DMS114 treated with DMSO at 0.1 percent for 48 hours (cell line): ENCODE results near the gene PIP5K1B.
"Not testable (repeated sequence)": the region's sequence is repeated elsewhere in the genome, so short reads cannot be mapped to it uniquely, and the experiment has no call there.

ENCODE experiments used
- DNase-seq: peaks from one replicate; lab custom pipeline; 2025; ENCODE audit not compliant: unreplicated experiment; lab: John Stamatoyannopoulos, UW

The PIP5K1B gene, protein sequence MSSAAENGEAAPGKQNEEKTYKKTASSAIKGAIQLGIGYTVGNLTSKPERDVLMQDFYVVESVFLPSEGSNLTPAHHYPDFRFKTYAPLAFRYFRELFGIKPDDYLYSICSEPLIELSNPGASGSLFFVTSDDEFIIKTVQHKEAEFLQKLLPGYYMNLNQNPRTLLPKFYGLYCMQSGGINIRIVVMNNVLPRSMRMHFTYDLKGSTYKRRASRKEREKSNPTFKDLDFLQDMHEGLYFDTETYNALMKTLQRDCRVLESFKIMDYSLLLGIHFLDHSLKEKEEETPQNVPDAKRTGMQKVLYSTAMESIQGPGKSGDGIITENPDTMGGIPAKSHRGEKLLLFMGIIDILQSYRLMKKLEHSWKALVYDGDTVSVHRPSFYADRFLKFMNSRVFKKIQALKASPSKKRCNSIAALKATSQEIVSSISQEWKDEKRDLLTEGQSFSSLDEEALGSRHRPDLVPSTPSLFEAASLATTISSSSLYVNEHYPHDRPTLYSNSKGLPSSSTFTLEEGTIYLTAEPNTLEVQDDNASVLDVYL

DNA sequence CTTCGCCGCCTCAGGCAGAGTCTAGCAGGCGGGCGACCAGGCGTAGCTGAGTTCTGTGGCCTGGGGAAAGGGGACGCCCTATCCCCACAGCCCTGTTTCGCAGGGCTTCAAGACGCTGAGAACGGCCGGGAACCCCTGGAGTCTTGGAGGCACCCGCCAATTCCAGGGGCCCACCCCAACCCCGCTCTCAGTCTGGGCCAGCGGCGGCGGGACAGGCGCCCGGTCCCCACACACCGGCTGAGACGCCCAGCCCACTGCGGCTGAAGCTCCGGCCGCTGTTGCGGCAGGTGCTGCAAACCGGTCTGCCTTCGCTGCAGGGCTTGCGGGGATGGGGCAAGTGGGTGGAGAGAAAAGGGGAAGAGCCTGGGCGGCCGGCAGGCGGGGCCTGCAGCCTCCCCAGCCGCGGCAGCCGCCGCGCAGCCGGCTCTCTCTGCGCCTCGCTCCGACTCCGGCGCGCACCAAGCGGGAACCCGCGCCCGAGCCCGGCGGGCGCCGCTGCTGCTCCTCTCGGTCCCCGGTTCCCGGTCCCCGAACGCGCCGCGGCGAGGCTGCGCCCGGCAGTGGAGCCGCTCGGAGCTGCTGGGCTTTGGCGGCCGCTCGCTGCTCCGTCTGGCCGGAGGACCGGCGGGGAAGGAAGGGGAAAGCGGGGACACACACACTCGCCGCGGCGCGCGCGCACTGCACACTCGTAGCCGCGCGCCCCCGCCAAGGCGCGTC is at the start of gene PIP5K1B:
Gene PIP5K1B (plus strand): TSS at position 427 of the 717 bp plus-strand sequence. CDS start 117,375 bp downstream, outside the sequence.
- peak; percentile 6 for DNase-seq

DNA sequence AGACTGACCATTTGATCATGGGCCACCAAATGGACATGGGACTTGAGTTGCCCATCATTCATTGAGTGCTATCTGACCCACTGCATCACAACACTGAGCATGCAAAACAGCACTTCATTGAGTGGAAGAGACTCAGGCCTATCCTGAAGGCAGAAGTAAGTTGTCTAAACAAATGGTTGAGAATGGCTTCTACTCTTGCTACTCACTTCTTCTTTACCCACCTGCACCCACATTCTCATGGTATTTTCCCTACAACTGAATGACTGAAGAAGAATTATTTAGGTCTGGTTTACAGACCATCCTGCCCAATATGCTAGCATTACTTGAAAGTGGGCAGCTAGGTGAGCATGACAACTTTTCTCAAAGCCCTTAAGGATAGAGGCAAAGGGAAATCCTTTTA is 41.0 kb upstream of the PIP5K1B start:
- no peak for DNase-seq

DNA sequence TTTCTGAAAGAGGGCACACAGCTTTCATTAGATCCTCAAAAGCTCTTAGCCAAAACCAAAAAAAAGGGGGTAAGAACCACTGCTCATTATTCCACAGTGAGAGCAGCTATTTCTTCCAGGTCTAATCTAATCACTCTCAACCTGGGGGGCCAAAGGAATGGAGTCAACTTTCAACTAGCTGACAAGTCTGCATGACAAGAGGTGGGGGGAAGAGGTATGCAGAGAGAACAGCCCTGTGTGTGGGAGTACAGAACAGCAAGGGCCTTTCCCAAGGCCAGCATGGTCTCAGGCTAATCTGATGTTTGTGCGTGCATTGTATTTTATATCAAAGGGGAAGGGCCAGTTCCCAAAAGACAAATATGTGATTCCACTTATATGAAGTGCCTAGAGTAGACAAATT is 36.9 kb upstream of the PIP5K1B start:
- DNase-seq: no peak

DNA sequence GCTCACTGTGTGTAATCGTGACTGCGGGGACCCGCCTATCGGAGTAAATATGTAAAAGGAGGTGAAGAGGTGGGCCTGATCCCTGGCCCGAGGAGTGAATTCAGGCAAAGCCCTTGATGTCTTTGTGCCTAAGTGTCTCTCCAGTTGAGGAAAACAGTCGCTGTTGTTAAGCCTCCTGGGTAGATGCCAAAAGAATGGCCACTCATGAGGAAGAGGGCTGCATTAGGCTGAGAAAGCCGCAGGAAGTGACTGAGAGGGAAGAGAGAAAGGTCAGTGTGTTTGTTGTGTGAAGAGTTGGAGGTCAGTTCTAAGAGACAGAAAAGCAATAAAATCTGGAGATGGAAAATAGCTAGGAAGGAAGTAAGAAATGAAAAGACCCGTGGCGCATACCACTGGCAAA is 35.8 kb upstream of the PIP5K1B start:
- no peak for DNase-seq

DNA sequence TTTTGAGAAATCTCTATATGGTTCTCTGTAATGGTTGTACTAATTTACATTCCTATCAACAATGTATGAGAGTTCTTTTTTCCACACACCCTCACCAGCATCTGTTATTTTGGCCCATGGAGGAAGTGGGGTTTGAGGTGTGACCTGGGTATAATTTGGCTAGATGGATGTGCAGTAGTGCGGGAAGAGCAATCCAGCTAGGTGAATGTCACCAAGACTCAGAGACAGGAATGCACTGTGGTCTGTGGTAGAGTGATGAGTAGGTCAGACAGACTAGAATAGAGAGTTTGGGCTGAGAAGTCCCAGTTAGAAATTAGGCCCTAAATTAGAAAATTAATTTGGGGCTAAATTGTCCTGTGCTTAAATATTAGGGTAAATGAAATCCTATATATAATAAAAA is 32.8 kb upstream of the PIP5K1B start:
- DNase-seq: no peak

DNA sequence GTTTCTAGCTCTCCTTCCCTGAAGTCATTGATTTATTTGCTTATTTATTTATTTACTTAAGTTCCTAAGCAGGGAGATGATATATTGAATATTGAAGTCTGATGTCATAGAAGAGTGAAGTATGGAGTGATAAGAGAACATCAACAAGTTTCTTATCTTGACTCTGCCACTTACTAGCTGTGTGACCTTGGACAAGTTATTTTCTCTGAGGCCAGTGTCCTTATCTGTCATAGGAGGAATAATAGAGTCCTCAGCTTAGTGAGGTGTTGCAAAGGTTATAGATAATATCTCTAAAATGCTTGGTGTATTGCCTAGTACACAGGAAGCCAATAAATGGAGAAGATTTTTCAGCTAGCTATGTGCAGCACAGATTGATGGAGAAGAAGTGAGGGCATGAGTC is 32.4 kb upstream of the PIP5K1B start:
- DNase-seq: no peak

DNA sequence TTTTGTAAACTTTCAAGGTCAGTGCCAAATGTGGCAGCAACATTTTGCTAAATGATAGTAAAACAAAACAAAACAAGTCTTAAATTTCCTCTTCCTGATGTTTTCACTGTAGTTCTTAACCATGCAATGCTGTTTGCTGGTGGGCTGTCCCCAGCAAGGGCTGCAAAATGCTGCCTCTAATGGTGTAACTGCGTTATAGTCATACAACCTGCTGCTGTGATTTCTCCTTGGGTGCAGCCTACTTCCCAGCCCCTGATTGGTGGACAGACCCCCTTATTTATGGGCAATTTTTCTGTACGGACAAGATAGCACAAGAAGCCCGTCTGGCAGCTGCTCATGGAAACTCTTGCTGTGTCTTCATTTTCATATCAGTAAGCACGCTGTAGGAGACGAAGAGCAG is 26.6 kb upstream of the PIP5K1B start:
- no peak for DNase-seq

DNA sequence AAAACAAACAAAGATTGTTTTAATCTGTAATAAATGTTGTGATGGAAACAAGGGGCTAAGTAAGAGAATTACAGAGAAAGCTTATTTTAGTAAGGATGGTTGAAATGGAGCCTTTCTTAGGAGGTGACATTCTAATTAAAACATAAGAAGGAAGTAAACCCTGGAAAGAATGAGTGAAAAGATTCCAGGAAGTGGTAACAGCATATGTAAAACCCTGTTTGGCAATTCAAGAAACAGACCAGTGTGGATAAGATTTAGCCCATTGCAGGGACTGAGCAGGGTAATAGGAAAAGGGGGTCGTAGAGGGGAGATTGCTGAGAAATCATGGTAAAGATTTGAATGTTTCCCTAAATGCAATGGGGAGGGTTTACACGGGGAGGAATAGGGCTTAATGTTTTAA is 21.6 kb upstream of the PIP5K1B start:
- DNase-seq: no peak

DNA sequence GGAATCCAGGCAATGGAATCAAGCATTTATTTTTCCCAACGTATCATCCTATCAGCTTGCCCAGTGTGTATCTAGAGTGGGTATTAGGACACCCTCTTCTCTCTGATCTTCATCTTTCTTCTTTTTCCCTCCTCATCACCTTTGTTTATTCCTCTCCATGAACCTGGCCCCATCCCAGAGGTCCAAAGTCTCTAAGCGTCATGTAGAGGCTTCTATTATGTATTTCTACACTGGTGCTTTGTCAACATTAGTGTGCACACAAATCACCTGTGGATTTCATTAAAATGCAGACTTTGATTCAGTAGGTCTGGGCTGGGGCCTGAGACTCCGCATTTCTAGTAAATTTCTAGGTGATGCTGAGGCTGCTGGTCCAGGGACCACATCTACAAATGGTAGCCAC is 19.8 kb upstream of the PIP5K1B start:
- DNase-seq: no peak

DNA sequence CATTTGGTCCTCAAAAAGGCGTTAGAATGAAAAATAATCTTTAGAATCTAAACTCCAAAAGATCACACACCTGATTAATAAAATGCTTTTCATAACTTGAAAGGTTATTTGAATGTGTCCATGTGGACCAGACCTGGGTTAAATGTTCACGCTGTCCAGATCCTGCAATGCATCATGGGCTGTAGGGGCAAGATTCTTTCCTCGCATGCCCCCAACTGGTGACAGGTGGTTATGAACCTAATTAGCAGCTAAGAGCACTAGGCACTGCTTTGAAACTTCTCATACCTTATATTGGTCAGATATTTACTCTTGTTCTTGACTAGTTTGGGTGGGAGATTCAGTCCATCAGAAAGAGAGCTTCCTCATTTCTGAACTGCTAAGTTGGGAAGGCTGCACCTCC is 19.3 kb upstream of the PIP5K1B start:
- DNase-seq: no peak

DNA sequence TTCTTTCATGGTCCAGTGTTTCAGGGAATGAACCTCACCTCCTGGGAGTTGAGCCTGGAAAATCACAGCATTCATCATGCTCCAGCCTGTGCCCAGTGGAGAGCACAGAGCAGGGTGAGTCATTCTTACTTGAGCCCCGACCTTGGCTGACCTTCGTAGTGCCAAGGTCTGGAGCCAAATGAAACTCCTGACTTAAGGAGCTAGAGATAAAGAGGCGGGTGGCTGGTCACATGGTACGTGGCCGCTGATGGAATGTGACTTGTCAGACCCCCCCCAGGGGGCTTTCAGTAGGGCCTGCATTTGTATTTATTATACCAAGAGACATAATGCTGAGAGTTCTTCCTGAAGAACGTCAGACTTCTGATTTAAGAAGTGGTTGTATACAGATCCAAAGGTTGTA is 15.0 kb upstream of the PIP5K1B start:
- no peak for DNase-seq

DNA sequence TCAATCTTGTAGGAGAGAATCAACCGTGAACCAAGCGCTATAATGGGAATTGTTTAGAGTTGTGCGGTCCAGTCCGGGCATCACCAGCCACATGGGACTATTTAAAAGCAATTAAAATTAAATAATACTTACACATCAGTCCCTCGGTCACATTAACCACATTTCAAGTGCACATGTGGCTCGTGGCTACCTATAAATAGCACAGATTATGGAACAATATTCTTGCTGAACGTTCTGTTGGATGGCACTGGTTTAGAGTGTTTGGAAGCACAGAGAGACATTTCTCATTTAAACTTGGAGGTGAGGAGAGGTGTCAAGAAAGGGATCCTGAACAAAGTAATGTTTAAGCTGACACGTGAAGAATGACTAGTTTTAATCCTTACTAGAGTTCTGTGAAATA is 12.5 kb upstream of the PIP5K1B start:
- DNase-seq: no peak

DNA sequence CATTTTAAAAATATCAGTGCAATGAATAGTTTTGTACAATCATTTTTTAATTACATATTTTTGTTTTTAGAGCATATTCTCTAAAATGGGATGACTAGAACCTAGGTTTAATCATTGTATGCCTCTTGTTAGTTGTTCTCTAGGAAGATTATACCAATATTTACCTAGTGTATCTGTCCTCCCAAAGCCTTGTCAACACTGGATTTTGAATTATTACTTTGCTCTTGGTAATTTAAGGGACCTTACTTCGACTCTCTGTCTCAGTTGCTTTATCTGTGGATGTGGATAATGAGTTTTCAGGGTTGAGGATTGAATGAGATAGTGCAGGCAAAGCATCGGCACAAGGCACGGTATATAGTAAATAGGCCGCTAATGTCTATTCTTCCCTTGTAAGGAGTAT is 10.9 kb upstream of the PIP5K1B start:
- DNase-seq: no peak

DNA sequence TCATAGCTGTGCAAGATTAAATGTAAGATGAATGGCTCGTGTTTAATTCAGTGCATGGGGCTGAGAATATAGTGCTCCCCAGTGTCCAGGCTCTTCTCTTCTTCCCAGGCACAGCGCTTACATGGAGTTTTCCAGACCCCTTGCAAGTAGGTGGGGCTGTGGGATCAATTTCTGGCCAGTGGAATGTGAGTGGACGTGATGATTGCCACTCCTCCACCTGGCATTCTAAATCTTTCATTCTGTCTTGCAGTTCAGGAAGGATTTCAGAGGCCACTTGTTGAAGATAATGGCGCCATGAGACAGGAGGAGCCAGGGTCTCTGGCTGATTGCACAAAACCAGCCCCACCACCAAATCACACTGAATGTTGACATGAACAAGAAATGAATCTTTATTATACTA is 7.2 kb upstream of the PIP5K1B start:
- no peak for DNase-seq

DNA sequence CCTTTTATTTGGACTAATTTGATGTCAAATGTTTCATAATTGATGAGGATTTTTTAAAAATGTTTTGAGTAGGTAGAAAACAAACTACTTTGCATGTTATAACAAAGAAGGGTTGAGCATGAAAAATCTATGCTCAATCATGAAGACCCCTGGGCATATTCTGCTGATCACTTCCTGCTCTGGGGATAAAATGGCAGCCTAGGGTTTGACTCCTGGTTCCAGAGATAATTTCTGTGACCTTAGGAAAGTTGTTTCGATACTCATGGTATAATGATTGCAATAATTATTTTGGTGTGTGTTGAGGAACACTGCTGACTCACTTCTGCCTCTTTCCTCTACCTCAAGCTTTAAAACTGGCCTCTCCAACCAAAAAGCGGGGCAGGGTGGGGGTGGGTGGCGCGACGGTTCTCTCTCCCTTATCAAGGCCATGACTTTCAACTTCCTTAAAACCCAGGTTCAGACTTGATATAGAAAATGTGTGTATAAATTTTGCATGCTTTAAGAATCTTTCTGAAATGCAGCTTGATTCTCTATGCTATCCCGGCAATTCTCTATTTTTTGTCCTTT is 6.0 kb upstream of the PIP5K1B start:
- no peak for DNase-seq

DNA sequence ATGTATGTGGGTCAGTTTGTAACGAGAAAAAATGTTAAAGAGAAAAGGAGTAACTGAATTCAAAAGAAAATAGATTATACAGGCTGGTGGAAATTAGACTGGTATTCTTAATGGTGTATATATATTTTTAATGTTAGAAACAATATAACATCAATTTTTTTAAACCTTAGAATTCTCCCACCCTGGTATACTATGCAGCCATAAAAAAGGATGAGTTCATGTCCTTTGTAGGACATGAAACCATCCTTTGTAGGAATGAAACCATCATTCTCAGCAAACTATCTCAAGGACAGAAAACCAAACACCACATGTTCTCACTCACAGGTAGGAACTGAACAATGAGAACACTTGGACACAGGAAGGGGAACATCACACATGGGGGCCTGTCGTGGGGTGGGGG is 5.4 kb upstream of the PIP5K1B start:
- DNase-seq: not testable (repeated sequence)

DNA sequence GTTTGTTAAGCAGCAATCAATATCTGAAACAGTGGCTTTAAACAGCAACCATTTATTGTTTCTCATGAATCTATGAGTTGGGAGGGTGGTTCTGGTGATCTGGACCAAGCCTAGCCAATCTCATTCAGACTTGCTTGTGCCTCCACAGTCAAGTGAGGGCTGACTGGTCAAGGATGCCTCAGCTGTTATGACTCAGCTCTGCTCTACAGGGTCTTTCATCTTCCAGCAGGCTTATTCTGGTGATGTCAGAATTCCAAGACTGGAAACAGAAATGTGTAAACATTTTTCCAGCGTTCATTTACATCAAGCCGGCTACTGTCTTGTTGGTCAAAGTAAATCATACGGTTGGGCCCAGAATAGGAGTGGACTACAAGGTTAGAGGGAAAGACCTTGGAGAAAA is 2.5 kb upstream of the PIP5K1B start:
- no peak for DNase-seq

DNA sequence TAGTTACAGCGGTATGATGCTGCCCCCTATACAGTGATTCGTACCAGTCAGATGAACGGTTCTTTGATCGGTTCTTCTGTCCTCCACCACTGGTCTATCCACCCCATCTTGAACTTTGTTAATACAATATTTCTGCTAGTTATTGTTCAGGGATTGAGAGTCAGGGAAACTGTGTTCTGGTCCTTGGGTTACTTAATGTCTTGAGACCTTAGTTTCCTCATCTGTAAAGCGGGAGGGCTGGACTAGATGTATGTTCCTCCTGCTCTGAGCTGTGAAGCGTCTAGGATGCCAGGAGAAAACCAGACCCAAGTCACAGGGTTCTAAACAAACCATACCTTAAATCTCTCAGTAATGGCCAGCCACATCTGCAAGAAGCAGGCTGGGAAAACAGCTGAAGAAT is 1.4 kb upstream of the PIP5K1B start:
- DNase-seq: peak; percentile 11

DNA sequence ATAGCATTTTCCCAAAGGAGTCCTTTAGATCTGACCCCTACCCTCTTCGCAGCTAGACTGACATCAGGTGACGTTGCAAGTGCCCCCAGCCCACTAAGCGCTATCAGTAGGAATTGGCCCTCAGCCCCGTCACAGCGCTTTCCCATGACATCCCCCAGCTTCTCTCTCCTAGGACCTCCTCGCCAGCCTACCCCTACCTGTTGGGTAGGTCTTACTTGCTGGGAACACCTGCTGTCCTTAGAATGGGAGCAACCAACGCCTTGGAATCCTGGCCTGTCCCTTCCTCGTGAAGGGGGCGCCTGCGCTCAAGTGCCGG is 584 bp upstream of the PIP5K1B start:
- DNase-seq: no peak

DNA sequence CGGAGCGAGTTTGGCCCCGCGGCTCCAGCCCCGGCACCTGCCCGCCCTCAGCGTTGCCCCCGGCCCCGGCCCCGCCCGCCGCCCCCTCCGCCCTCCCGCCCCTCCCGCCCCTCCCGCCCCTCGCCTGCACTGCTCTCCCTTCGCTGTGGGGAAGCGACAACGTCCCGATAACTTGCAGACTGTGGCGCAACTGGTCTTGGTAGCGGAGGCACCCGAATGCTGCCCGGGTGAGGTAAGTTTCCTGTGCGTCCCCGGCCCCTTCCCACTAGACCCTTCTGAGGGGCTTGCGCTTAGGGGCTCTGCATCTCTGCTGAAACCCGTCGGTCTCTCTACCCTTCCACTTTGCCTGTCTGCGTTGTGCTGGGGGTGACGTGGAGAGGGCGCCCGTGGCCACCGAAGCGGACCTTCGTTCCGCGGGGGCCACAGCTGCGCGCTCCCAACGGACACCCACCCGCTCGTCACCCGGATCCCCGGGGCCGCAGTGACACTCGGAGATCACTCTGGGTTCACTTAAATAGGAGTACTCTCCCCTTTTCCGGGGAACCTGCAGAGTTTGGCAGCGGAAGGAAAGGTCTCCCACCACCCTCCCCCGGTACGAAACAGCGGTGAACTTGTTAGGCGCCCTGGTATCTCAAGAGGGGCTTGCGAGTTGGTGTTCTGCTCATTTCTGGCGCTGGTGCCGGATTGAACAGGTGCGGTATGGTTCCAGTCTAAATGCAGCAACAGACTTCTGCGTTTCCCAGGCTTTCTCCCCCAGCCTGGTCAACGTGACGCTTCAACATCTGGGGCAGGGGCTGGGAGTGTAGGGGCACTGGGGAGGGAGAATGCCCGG is 707 bp downstream of the PIP5K1B start:
- no peak for DNase-seq
